ENCODE results near the gene PDE4B.

- TF ChIP-seq JUN (IDR thresholded peaks at IDR 0.05) (no peak), BHLHE40 (IDR thresholded peaks at IDR 0.05; ENCODE audit: low read depth, low read length) (no peak), CTCF (IDR thresholded peaks at IDR 0.05) (no peak), HOXB5 (CRISPR knock-in tag; IDR thresholded peaks at IDR 0.05) (no peak), CHD2 (IDR thresholded peaks at IDR 0.05; ENCODE audit: low read length, partially characterized antibody) (no peak), GATA3 (IDR thresholded peaks at IDR 0.05; ENCODE audit: borderline replicate concordance) (no peak), POLR2AphosphoS2 (conservative IDR thresholded peaks at IDR 0.05; ENCODE audit: low read length) (no peak), POLR2A (IDR thresholded peaks at IDR 0.05; ENCODE audit: low read length) (no peak), JUNB (IDR thresholded peaks at IDR 0.05) (no peak), REST (IDR thresholded peaks at IDR 0.05) (no peak), SMC3 (IDR thresholded peaks at IDR 0.05) (no peak)
Observed at GRCh38 chr1:66258404-66259105, 465.9 kb downstream of the PDE4B start.

Data from A549 (cell line).